Thyroid gland (tissue), 4 donors: ENCODE measurements around the gene CRISPLD2.

Source experiments
- POLR2A ChIP-seq, 2 donors: fragments of 450-650 bp; IDR thresholded peaks; one replicate each; pipeline ENCODE4 v1.6.1; 2017; ENCODE audit warnings: antibody characterized with exemption in 2 of 2, mild to moderate bottlenecking in 2 of 2, moderate library complexity in 1 of 2
- TF ChIP-seq, protein P1 (sequence below), 6 experiments: fragments of 200-600 bp in 3 of 6; fragments of 450-650 bp in 3 of 6; sonication (generic) in 3 of 6; IDR thresholded peaks; one replicate each; pipeline ENCODE4 v1.5.1; 2016 to 2019; ENCODE audit warnings: antibody characterized with exemption in 6 of 6, mild to moderate bottlenecking in 2 of 6, inconsistent platforms in 1 of 6, moderate library complexity in 1 of 6

DNA sequence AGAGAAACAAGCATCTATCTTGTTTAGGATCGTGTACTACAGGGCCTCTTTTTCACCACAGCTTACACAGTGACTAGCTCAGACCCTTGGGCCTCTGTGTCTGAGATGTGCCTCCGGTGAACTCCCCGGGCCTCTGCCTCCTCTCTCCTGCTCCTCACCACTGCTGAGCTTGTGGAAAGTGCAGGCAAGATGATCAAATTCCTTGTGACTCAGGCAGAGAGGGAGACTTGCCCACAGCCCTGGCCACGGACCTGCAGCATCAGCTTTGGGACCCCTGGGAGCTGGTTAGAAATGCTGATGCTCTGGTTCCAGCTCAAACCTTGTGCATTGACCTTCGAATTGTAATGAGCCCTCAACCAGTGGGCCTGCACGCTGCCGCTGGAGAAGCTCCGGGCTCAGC is 111.7 kb downstream of the CRISPLD2 start:
- TF ChIP-seq, protein P1, sequence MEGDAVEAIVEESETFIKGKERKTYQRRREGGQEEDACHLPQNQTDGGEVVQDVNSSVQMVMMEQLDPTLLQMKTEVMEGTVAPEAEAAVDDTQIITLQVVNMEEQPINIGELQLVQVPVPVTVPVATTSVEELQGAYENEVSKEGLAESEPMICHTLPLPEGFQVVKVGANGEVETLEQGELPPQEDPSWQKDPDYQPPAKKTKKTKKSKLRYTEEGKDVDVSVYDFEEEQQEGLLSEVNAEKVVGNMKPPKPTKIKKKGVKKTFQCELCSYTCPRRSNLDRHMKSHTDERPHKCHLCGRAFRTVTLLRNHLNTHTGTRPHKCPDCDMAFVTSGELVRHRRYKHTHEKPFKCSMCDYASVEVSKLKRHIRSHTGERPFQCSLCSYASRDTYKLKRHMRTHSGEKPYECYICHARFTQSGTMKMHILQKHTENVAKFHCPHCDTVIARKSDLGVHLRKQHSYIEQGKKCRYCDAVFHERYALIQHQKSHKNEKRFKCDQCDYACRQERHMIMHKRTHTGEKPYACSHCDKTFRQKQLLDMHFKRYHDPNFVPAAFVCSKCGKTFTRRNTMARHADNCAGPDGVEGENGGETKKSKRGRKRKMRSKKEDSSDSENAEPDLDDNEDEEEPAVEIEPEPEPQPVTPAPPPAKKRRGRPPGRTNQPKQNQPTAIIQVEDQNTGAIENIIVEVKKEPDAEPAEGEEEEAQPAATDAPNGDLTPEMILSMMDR (IDR thresholded peaks at IDR 0.05) = no peak
- TF ChIP-seq POLR2A (IDR thresholded peaks at IDR 0.05) = no peak
